Spleen (tissue), 11 donors: Measurements from ENCODE around the gene RBM25. TPM values are rescaled to one million over a fixed set of nuclear protein-coding genes. Genes with fewer than 3 reads are reported as not detected.

Experiments used
- DNase-seq: peaks from one replicate; pipeline ENCODE4 v3.0.0-alpha.2; 2020
- H3K27ac ChIP-seq, 8 donors: fragments of 200-600 bp; sonication (generic) in 7 of 8; 1 replicate in 4 of 8; 2 replicates in 4 of 8; pipeline versions ENCODE4 v1.5.0 to v1.8.0; 2016 to 2021; ENCODE audit warnings: inconsistent platforms in 4 of 8, mild to moderate bottlenecking in 4 of 8, moderate library complexity in 1 of 8
- H3K27me3 ChIP-seq, 7 donors: fragments of 200-600 bp; sonication (generic) in 6 of 7; replicated peaks in 1 of 7; 1 replicate in 4 of 7; 2 replicates in 3 of 7; pipeline versions ENCODE4 v1.5.0 to v1.8.0; 2016 to 2021; ENCODE audit warnings: inconsistent platforms in 3 of 7, mild to moderate bottlenecking in 1 of 7
- H3K36me3 ChIP-seq, 6 donors: fragments of 200-600 bp; sonication (generic) in 5 of 6; 1 replicate in 4 of 6; 2 replicates in 2 of 6; pipeline versions ENCODE4 v1.5.0 to v1.8.0; 2016 to 2021; ENCODE audit warnings: inconsistent platforms in 2 of 6
- H3K4me1 ChIP-seq, 6 donors: fragments of 200-600 bp; sonication (generic) in 5 of 6; 1 replicate in 3 of 6; 2 replicates in 3 of 6; pipeline versions ENCODE4 v1.5.0 to v1.8.0; 2016 to 2021; ENCODE audit warnings: inconsistent platforms in 3 of 6
- H3K4me3 ChIP-seq, 8 donors: fragments of 200-600 bp; sonication (generic) in 7 of 8; 1 replicate in 4 of 8; 2 replicates in 4 of 8; pipeline versions ENCODE4 v1.5.0 to v1.8.0; 2016 to 2021; ENCODE audit warnings: inconsistent platforms in 4 of 8, mild to moderate bottlenecking in 4 of 8, moderate library complexity in 2 of 8
- H3K9me3 ChIP-seq, 8 donors: fragments of 200-600 bp; sonication (generic) in 7 of 8; 1 replicate in 4 of 8; 2 replicates in 4 of 8; pipeline versions ENCODE4 v1.5.0 to v1.8.0; 2016 to 2021; ENCODE audit warnings: inconsistent platforms in 4 of 8
- POLR2A ChIP-seq, 3 donors: fragments of 450-650 bp; IDR thresholded peaks; one replicate each; pipeline ENCODE4 v1.5.1; 2017; ENCODE audit warnings: antibody characterized with exemption in 3 of 3, mild to moderate bottlenecking in 1 of 3
- POLR2AphosphoS5 ChIP-seq, 3 donors: sonication (generic); formaldehyde crosslinking; IDR thresholded peaks; one replicate each; pipeline ENCODE4 v1.5.1; 2017; ENCODE audit warnings: antibody characterized with exemption in 3 of 3
- WGBS, 5 donors: extraction: QIAGEN DNeasy Blood & Tissue Kit in 3 of 5; methylation state at CpG; one replicate each; pipeline versions ENCODE4 v1.1.5 to v1.1.7; 2013 to 2018; 5-methylcytosine and 5-hydroxymethylcytosine counted together
- intact Hi-C: fragments of 100-400 bp; cut with DNase I; formaldehyde crosslinking; loops from one replicate; pipeline ENCODE4 v1.15.0; 2023; ENCODE audit warnings: low total_unique reads
- polyA plus RNA-seq, 3 donors: library from polyadenylated mRNA; stranded (reverse); fragments of 200-250 nt; gene quantifications; one replicate each; pipeline ENCODE4 v1.2.1, GENCODE V29; 2013
- total RNA-seq, 7 donors: library from RNA; depleted of rRNA in 3 of 7; stranded (reverse); fragments of >200 nt in 3 of 7; fragmentation: NEBNext Ultra II Directional in 4 of 7; extraction: Animal tissue kit (Norgen Biotek cat#: 25700) in 4 of 7; gene quantifications; one replicate each; pipeline versions ENCODE4 v1.1.0 to v1.2.1, GENCODE V29; 2016 to 2021
- TF ChIP-seq, protein P1 (sequence below), 11 experiments: fragments of 200-600 bp in 7 of 11; fragments of 450-650 bp in 4 of 11; sonication (generic) in 4 of 11; IDR thresholded peaks in 8 of 11; conservative IDR thresholded peaks in 3 of 11; 1 replicate in 7 of 11; 2 replicates in 4 of 11; pipeline versions ENCODE4 v1.4.0 to v1.8.0; 2016 to 2021; ENCODE audit warnings: antibody characterized with exemption in 11 of 11, inconsistent platforms in 4 of 11, mild to moderate bottlenecking in 1 of 11
- donor health status: healthy with polysubstance abuse.
- donor health status: DM: no; HTN: no; CAD: no; lungs with moderate emphysema.
- donor health status: DM: no; HTN: no; CAD: no.
- donor health status: Bipolar disorder and iron deficiency.
- donor health status: healthy.
- donor health status: DM: no; HTN: no; CAD: no.
- donor health status: DM: yes; HTN: yes; CAD: no.

Gene RBM25
- total and polyA plus RNA-seq, 10 donors, result 28.1 to 108 (median 82.2) TPM

DNA sequence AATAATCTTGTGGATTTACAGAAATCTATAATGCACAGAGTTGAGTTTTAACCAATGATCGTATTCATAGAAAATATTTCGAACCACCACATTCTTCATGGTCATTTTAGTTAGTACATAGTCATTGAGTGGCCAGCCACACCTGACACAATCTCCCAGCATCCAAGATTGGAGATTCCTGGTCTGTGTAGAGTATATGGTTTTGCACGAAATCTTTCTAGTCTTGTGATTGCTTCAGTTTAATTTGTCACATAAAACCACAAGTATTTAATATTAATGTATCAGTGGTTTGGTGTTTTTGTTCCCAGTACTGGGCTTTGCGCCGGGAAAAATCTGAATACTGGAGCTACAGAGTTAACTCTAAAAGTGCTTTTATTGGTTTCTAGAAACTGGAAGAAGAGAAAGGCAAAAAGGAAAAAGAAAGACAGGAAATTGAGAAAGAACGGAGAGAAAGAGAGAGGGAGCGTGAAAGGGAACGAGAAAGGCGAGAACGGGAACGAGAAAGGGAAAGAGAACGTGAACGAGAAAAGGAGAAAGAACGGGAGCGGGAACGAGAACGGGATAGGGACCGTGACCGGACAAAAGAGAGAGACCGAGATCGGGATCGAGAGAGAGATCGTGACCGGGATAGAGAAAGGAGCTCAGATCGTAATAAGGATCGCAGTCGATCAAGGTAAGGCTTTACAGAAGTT lies 44.6 kb downstream of the RBM25 start:
- H3K9me3 ChIP-seq, result no peaks in the 10 kb centered on the region
- H3K27me3 ChIP-seq, result no peaks in the 10 kb centered on the region
- DNase-seq, result no peak
- H3K36me3 ChIP-seq, result peaks cover 3 to 100% (median 88%) of the 10 kb centered on the region in 6 donors
- no peak overlapping the region for H3K4me3 ChIP-seq
- H3K4me1 ChIP-seq, result no peaks in the 10 kb centered on the region
- no peak for TF ChIP-seq POLR2A (IDR thresholded peaks at IDR 0.05)
- TF ChIP-seq POLR2AphosphoS5 (IDR thresholded peaks at IDR 0.05), result no peak
- TF ChIP-seq, protein P1, sequence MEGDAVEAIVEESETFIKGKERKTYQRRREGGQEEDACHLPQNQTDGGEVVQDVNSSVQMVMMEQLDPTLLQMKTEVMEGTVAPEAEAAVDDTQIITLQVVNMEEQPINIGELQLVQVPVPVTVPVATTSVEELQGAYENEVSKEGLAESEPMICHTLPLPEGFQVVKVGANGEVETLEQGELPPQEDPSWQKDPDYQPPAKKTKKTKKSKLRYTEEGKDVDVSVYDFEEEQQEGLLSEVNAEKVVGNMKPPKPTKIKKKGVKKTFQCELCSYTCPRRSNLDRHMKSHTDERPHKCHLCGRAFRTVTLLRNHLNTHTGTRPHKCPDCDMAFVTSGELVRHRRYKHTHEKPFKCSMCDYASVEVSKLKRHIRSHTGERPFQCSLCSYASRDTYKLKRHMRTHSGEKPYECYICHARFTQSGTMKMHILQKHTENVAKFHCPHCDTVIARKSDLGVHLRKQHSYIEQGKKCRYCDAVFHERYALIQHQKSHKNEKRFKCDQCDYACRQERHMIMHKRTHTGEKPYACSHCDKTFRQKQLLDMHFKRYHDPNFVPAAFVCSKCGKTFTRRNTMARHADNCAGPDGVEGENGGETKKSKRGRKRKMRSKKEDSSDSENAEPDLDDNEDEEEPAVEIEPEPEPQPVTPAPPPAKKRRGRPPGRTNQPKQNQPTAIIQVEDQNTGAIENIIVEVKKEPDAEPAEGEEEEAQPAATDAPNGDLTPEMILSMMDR (IDR thresholded peaks at IDR 0.05 in 8 of 11, conservative IDR thresholded peaks at IDR 0.05 in 3 of 11), result no peak
- intact Hi-C loops, result no loop called here
- no peak overlapping the region for H3K27ac ChIP-seq
- WGBS, 5 donors, result 93 to 97% (median 94%) methylated on average over 27 of the region's 27 CpGs

GRCh38 chr14:73105050-73105449 lies 46.7 kb downstream of the RBM25 start:
- TF ChIP-seq POLR2A (IDR thresholded peaks at IDR 0.05), result no peak
- TF ChIP-seq, protein P1 (IDR thresholded peaks at IDR 0.05 in 8 of 11, conservative IDR thresholded peaks at IDR 0.05 in 3 of 11), result no peak
- DNase-seq, result no peak

DNA sequence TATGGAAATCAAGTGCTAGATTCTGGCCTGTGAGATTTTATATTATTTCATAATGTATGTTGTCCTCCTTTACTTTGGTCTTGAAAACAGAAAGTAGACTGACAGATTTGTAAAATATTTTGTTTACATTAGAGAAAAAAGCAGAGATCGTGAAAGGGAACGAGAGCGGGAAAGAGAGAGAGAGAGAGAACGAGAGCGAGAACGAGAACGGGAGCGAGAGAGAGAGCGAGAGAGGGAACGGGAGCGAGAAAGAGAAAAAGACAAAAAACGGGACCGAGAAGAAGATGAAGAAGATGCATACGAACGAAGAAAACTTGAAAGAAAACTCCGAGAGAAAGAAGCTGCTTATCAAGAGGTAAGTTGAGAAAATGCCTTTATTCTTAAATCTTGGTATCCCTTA lies 47.4 kb downstream of the RBM25 start:
- intact Hi-C loops, result no loop called here
- Histone ChIP-seq H3K4me3 (no peak overlapping the region), H3K4me1 (no peaks in the 10 kb centered on the region), H3K36me3 (peaks cover 9 to 100% (median 90%) of the 10 kb centered on the region in 6 donors), H3K27ac (no peak overlapping the region), H3K27me3 (no peaks in the 10 kb centered on the region), H3K9me3 (no peaks in the 10 kb centered on the region)
- TF ChIP-seq POLR2A (IDR thresholded peaks at IDR 0.05) (no peak), POLR2AphosphoS5 (IDR thresholded peaks at IDR 0.05) (no peak)
- TF ChIP-seq, protein P1 (IDR thresholded peaks at IDR 0.05 in 8 of 11, conservative IDR thresholded peaks at IDR 0.05 in 3 of 11), result no peak
- 94 to 99% (median 96%) methylated on average over 16 of the region's 16 CpGs for WGBS, 5 donors
- no peak for DNase-seq

More at GRCh38 chr14:73105050-73105449, 46.7 kb downstream of the RBM25 start:
- 86 to 100% (median 95%) methylated on average over 3 of the region's 3 CpGs for WGBS, 5 donors
- no peak overlapping the region for H3K4me3 ChIP-seq
- no peaks in the 10 kb centered on the region for H3K27me3 ChIP-seq
- intact Hi-C loops, result no loop called here
- H3K36me3 ChIP-seq, result peaks cover 5 to 100% (median 90%) of the 10 kb centered on the region in 6 donors
- no peaks in the 10 kb centered on the region for H3K9me3 ChIP-seq
- H3K27ac ChIP-seq, result no peak overlapping the region
- no peaks in the 10 kb centered on the region for H3K4me1 ChIP-seq

- TF ChIP-seq POLR2AphosphoS5 (IDR thresholded peaks at IDR 0.05) (no peak), POLR2A (IDR thresholded peaks at IDR 0.05) (no peak)
- TF ChIP-seq, protein P1 (IDR thresholded peaks at IDR 0.05 in 8 of 11, conservative IDR thresholded peaks at IDR 0.05 in 3 of 11), result no peak
- DNase-seq, result no peak
- H3K27me3 ChIP-seq, result no peaks in the 10 kb centered on the region
- intact Hi-C loops, result no loop called here
- H3K9me3 ChIP-seq, result no peaks in the 10 kb centered on the region
- 93 to 97% (median 96%) methylated on average over 6 of the region's 6 CpGs for WGBS, 5 donors
- no peak overlapping the region for H3K27ac ChIP-seq
- H3K4me3 ChIP-seq, result no peak overlapping the region
- peaks cover 0 to 98% (median 88%) of the 10 kb centered on the region in 6 donors for H3K36me3 ChIP-seq
- H3K4me1 ChIP-seq, result no peaks in the 10 kb centered on the region
Observed at GRCh38 chr14:73116079-73116665, 57.8 kb downstream of the RBM25 start.
